Bronchial epithelial cell (primary cell): Measurements from ENCODE around the gene MYADM. TPM values are rescaled to one million over a fixed set of nuclear protein-coding genes. Genes with fewer than 3 reads are reported as not detected.
"Not testable (repeated sequence)": the region's sequence is repeated elsewhere in the genome, so short reads cannot be mapped to it uniquely, and the experiment has no call there.

Source experiments
- DNase-seq: peaks from one replicate; pipeline ENCODE4 v3.0.0-alpha.2; 2010; ENCODE audit warnings: low read depth
- FAIRE-seq: peaks from 2 replicates; lab custom pipeline; 2011; peaks lifted over from hg19 to GRCh38; lab: Jason Lieb, UNC
- H3K27me3 ChIP-seq: 2 replicates; pipeline ENCODE4 v1.5.1; 2011; ENCODE audit warnings: low read length; ENCODE audit not compliant: control insufficient read depth, insufficient read depth
- H3K36me3 ChIP-seq: 2 replicates; pipeline ENCODE4 v1.5.1; 2011; ENCODE audit warnings: low read length; ENCODE audit not compliant: control insufficient read depth, insufficient read depth
- H3K4me3 ChIP-seq: 2 replicates; pipeline ENCODE4 v1.5.1; 2011; ENCODE audit warnings: mild to moderate bottlenecking, low read depth, low read length, control low read depth
- CTCF ChIP-seq: IDR thresholded peaks from 2 replicates; pipeline ENCODE4 v1.5.1; 2011; ENCODE audit warnings: mild to moderate bottlenecking, moderate library complexity, low read length, control low read depth, inconsistent platforms; ENCODE audit not compliant: insufficient read depth, severe bottlenecking
- total RNA-seq: library from RNA; depleted of rRNA; stranded (reverse); fragments of >200 nt; gene quantifications from 2 replicates; pipeline ENCODE4 v1.2.1, GENCODE V29; 2014

Gene MYADM
- total RNA-seq, 1 donor from 2014 or later, result 1.3 TPM

- FAIRE-seq (no peak), DNase-seq (no peak)
- TF ChIP-seq CTCF, result no peak
- Histone ChIP-seq H3K27me3 (no peaks in the 10 kb centered on the region), H3K4me3 (no peak overlapping the region), H3K36me3 (no peaks in the 10 kb centered on the region)
Observed at GRCh38 chr19:53826876-53827275, 40.8 kb upstream of the MYADM start.

DNA sequence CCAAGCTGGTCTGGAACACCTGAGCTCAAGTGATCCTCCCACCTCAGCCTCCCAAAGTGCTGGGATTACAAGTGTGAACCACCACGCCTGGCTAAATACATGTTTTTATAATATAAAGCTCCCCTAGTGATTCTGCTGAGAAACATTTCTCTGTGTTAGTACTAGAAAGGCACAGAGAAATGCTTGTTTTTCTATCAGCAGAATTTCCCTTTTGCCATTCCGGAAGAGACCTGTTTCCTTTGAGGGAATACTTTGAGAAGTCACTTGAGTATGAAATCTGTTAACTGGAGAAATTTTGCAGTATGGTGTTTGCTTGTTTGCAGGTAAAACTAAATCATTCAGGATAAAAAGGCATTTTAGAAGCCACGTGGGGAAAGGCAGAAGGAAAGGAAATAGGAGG is 39.2 kb upstream of the MYADM start:
- no peak for FAIRE-seq
- Histone ChIP-seq H3K36me3 (no peaks in the 10 kb centered on the region), H3K27me3 (no peaks in the 10 kb centered on the region), H3K4me3 (no peak overlapping the region)
- DNase-seq, result no peak
- TF ChIP-seq CTCF, result no peak

DNA sequence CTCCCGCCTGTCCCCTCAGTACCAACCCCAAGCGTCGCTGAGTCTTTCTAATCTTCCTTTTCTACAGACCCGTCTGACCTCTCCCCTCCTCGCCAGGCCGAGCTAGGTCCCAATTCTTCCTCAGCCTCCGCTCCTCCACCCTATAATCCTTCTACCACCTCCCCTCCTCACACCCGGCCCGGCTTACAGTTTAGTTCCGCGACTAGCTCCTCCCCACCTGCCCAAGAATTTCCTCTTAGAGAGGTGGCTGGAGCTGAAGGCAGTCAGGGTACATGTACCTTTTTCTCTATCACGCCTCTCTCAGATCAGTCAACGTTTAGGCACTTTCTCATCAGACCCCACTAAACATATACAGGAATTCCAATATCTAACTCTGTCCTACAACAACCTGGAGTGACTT is 34.8 kb upstream of the MYADM start:
- H3K4me3 ChIP-seq, DNase-seq, H3K36me3 ChIP-seq, H3K27me3 ChIP-seq, FAIRE-seq: not testable (repeated sequence)

GRCh38 chr19:53838446-53838845 is 29.2 kb upstream of the MYADM start:
- not testable (repeated sequence) for H3K27me3 ChIP-seq, DNase-seq, H3K4me3 ChIP-seq, H3K36me3 ChIP-seq, FAIRE-seq

- not testable (repeated sequence) for FAIRE-seq, H3K27me3 ChIP-seq, DNase-seq, H3K4me3 ChIP-seq, H3K36me3 ChIP-seq
Observed at GRCh38 chr19:53840241-53840640, 27.4 kb upstream of the MYADM start.

- not testable (repeated sequence) for FAIRE-seq, H3K4me3 ChIP-seq, H3K36me3 ChIP-seq, H3K27me3 ChIP-seq
- peak; percentile 88 for DNase-seq
Observed at GRCh38 chr19:53840914-53841313, 26.8 kb upstream of the MYADM start.

- FAIRE-seq (no peak), DNase-seq (no peak)
- no peak for TF ChIP-seq CTCF
- H3K36me3 ChIP-seq, result no peaks in the 10 kb centered on the region
- no peaks in the 10 kb centered on the region for H3K27me3 ChIP-seq
- no peak overlapping the region for H3K4me3 ChIP-seq
Observed at GRCh38 chr19:53844849-53845246, 22.8 kb upstream of the MYADM start.

DNA sequence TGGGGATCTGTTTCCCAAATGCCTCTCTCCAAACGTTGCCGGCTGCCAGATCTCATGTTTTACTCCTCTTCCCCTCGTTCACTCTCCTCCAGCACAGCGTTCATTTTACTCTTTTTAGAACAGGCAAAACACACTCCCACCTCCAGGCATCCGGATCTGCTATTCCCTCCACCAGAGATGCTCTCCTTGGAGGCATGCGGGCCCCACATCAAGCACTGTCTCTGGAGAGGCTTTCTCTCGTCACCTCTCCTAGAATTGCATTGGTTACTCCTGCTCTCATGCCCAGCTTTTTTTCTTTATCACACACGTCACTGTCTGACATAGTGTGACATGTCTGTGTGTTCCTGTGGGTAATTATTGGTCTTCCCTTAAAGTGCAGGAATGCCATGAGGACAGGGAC is 20.1 kb upstream of the MYADM start:
- FAIRE-seq, result no peak

More for the DNA sequence above, 20.1 kb upstream of the MYADM start:
- DNase-seq, result no peak
- H3K36me3 ChIP-seq, result no peaks in the 10 kb centered on the region
- H3K27me3 ChIP-seq, result peaks cover 2% of the 10 kb centered on the region
- TF ChIP-seq CTCF, result no peak
- H3K4me3 ChIP-seq, result no peak overlapping the region
